GM19328 (cell line): ENCODE data around the gene LRP1.

Source experiments
- ATAC-seq: cut with Tn5 transposase; IDR thresholded peaks from one replicate; pipeline ENCODE4 v1.9.1; 2021; ENCODE audit warnings: mild to moderate bottlenecking, moderate library complexity; ENCODE audit not compliant: unreplicated experiment

The LRP1 gene

DNA sequence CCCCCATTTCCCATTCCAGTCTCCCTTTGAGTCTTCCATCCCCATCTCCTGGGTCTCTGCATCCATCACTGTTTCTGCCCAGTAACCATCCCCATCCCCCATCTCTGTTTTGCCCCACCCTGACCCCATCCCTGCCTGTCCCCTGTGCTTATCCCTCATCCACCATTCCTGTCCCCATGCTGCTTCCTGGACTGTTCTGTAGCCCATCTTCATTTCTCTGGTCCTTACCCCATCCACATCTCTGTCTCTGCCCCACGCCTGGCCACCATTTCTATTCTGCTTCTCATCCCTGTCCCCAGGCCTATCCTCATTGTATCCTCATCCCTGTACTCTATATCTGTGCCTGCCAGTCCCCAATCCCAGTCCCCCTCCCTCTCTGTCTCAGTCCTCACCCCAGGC lies 92.5 kb downstream of the LRP1 start:
- ATAC-seq = no peak

DNA sequence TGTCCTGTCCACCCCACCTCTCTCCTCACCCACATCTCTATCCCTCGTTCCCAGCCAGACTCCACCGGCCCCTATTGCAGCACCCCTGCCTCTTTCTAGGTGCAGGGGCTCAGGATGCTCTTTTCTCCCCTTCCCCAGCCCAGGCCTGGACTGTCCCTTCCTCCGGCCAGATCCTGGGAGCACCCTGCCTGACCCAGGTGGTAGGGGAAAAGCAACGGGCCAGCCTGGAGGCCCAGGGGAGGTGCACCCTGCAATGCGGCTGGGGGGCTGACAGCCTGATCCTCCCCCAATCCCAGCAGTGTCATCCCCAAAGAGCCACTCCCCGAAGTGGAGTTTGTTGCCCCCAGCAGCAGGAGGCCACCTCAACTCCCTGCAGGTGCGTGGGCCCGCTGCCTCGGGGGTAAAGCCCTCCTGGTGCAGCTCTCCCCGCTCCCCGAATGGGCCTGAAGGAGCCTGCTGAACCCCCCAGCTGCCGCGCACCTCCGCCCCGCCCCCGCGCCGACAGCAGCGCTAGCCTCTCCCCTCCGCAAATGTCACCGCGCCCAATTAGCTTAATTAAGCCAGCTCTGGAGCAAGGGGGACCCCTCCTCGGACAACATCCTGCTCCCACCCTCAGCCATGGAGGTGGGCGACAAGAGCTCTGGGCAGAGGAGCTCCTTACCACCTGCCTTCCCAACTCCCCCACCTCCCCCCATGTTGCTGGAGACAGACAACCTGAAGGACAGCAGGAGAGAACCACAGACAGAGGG lies 93.1 kb downstream of the LRP1 start:
- no peak for ATAC-seq

DNA sequence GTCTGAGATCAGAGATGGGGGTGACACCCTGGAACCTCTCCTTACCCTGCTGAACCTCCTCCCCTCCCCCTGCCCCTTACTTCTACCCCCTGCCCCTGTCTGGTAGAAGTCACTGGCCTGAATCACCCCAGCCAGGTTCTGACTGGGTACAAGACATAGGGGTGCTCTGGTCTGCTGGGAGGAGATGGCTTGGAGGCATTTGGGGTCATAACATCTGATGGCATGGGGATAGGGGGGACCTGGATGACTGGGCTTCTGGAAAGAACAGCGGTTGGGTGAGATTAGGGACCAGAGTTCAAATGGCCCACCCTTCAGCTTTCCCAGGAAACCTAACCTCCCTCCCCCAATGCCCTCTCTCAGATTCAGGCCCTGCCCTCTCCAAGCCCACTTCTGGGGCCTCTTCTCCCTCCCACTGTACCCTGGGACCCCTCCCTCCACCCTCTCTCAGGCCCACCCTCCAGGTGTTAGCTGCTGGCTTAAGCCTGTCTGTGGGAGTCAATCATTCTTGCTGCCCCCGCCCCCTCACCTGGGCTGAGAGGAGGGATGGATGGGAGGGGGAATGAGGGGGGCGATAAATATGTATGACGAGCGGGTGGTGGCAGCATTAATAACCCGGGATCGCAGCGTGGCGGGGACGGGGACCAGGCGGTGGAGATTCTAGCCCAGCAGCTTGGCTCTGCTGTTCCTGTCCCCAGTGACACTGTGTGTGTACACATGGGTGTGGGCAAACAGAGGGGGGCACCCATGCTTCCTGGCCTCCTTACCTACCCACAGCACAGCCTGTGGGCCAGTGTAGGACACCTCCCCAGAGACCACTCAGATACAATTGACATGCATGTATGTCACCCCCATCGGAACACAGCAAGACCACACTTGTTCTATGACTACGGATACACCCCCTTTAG lies 94.3 kb downstream of the LRP1 start:
- ATAC-seq = no peak

DNA sequence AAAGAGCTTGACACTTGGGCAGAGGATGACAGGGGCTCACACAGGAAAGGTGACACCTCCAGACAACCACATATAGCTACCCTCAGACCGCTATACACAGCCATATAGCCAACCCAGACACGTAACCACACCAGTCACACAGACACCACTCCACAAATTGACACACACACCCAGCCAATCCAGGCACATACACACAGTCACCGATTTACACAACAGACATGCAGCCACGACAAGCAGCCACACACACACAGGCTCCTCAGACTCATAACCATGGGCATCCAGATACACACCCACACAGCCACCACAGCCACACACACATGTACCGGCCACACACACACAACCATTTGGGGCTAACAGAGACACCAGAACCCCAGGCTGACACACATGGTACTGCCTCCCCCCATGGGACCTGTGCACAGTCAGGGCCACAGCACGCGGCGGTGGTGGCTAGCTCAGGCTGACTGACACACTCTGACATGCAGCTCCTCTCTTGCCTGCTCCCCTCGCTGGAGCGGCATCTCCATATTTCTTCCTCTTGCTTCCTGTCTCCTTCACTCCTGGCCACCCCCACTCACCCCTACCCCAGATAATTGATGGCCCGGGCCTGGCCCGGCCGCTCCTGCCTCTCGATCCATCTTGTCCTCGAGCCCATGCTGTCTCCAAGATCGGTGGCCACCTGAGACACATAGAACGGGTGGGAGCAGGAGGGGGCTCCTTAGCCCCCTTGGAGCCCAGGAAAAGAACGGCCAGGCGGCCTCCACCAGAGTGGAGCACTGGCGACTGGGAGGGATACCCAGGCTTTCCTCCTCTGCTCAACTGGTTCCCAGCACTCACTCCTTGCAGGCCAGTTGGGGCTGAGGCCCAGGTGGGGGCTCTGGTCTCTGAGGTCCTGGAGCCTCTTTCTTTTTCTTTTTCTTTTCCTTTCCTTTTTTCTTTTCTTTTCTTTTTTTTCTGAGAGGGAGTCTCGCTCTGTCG lies 95.2 kb downstream of the LRP1 start:
- ATAC-seq = no peak

DNA sequence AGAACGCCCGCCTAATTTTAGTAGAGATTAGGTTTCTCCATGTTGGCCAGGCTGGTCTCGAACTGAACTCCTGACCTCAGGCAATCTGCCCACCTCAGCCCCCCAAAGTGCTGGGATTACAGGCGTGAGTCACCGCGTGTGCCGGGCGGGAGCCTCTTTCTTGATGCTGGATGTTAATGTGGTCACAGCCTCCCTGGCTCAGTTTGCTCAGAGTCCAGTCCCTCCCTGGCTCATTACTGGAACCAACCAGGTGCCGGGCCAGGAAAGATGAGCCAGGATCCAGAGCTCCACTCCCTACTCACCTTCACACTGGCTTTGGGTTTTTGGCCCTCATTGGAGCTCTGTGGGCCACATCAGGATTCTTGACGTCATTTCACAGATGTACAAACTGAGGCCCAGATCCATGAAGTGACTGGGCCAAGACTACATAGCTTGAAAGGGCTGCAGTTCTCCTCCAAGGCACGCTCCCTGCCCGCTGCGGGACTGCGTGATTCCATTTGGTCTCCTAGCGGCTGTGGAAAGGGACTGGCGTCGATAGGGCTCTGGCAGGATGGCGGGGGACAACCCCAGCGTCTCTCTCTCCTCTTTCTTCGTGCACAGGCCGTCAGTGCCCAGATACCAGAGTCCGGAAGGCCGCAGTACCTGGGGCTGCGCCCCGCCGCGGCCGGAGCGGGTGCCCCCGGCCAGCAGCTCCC lies 96.1 kb downstream of the LRP1 start:
- no peak for ATAC-seq

DNA sequence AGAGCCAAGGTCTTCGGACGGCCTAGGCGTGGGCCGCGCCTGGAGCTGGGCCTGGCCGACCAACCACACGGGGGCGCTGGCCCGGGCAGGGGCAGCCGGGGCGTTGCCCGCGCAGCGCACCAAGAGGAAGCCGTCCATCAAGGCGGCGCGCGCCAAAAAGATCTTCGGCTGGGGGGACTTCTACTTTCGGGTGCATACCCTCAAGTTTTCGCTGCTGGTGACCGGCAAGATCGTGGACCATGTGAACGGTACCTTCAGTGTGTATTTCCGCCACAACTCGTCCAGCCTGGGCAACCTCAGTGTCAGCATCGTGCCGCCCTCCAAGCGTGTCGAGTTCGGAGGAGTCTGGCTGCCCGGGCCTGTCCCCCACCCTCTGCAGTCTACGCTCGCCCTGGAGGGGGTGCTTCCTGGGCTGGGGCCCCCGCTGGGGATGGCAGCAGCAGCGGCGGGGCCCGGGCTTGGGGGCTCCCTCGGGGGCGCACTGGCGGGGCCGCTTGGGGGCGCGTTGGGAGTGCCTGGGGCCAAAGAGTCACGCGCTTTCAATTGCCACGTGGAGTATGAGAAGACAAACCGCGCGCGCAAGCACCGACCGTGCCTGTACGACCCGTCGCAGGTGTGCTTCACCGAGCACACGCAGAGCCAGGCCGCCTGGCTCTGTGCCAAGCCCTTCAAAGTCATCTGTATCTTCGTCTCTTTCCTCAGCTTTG lies 96.8 kb downstream of the LRP1 start:
- no peak for ATAC-seq

DNA sequence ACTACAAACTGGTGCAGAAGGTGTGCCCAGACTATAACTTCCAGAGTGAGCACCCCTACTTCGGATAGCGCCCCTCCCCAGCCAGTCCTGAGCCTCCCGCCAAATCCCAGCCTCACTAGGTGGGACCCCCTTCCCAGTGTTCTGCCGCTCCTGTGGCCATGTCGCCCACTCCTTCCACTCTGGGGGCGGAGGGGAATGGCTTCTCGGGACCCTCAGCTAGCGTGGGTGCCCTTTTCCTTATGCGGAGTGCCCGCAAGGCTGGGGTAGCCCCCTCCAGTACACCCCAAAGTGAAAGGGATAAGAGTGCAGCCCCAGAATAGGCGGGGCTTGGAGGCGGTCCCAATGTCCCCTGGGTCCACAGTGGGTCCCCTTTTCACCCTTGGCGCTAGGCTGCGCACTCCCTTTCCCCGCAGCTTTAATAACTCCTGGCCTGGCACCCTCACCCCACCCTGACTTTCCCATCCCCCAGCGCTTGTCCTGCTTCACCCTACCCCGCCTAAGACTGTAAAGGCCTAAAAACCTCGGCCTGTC lies 97.5 kb downstream of the LRP1 start:
- ATAC-seq = no peak

DNA sequence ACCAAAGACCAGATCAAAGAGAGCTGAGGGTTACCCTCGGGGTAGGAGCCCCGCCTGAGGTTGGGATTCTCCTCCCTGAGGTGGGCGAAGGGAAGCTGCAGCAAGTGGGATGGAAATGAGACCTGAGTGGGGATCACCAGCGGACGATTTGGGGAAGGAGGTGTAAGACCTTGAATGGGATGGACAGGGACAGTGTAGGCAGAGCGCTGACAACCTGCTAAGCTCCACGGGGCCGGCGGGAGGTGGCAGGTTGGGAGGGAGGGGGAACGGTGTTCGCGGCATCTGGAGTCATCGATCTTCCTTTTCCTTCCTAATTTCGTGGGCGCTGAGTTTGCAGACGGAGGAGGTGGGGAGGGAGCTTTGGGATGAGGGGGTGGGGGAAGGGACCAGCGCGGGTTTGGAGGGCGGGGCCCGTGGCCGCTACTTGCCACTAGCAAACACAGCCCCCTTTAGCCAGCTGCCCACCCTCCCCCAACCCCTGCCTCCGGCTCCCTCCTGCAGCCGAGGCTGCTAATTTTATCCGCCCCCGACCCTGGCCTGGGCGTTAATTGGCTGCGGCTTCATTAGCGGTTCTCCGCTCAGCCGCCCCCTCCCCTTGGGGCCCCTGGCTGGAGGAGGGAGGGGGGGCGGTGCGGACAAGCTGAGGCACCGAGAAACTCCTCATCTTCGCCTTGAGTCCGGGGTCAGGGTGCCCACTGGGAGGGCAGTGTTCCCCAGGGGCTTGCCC lies 98.5 kb downstream of the LRP1 start:
- no peak for ATAC-seq

DNA sequence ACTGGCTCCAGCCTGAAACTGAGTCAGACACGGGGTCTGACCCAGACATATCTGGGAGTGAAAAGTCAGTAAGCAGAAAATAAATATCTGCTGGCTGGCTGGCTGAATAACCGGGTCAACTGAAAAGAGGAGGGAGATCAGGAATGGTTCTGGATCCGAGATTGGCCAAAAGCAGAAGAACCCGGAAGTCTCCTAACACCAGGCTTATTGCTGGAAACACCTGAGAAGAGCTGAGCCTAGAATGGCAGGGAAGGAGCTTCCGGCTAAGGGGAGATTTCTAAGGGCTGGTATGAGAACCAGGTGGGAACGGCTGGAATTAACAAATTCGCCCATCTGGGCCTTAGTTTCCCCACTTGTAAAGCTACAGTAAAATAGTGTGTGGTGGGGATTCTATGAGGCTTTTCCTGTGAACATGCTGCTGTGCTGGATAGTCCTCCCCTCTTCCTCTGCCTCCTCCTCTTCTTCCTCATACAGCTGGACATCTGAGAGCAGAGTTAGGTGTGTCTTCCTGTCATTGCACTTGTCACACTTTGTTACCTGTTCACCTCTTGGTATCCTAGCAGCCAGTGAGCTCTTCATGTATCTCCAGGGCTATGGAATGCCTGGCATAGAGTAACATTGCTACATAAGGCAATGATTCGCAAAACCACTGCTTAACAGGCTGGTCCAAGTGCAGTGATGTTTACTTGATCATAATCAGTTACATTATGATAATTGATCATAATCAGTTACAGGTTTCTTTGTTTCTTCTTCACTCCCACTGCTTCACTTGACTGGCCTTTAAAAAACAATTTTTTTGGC lies 99.2 kb downstream of the LRP1 start:
- no peak for ATAC-seq

DNA sequence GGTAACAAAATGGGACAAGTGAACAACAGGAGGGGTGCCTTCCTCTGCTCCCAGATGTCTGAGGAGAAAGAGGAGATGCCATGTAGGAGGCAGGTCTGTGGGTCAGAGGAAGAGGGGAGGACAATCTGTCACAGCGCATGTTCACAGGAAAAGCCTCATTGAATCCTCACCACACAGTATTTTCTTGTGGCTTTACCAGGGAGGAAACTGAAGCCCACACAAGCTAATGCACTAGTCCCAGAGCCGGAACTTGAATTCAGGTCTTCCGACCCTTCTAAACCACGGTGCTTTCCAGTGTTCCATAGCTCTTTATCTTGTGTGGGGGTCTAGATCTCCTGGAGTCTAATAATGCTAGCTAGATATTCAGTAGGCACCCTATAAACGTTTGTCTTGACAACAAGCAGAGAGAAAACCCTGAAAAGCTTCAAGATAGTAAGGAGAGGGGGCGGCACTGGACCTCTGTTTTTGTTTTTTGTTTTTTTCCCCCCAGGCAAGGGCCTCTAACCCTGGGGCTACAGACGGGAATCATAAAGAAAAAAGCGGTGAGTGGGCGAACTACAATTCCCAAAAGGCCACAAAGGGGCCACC lies 100.9 kb downstream of the LRP1 start:
- ATAC-seq = no peak

DNA sequence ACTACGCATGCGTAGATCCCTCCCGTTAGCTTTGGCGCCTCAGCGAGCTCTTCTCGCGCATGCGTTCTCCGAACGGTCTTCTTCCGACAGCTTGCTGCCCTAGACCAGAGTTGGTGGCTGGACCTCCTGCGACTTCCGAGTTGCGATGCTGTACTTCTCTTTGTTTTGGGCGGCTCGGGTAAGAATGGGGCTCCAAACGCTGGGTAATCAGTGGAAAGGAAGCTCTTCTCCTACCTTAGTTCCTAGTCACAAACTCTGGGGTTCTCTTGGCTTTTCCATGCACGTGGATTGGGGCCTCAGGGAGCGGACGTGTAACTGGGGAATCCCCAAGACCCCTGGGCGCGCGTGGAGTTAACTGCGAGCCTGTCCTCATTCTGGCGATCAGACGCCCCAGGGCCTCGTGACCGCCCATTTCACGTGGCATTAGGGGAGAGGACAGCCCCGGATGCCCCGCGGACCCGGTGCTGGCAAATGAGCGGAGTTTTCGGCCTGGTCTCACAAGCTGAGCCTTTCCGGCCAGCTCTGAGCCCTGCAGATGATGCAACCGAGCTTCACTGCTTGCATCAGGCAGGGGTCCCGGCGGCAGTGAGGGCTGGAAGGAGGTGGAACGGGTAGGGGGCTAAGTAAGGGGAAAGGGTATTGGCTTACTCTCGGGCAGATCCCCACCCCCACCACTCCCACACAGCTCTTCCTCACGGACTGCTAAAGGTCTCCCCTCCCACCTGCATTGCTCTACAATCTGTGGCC lies 101.5 kb downstream of the LRP1 start, which contains the start of gene SHMT2:
SHMT2 (plus strand) TSS at position 78 of the 747 bp plus-strand sequence; CDS start at position 146, 68 bp downstream.
- peak; percentile 55 for ATAC-seq

DNA sequence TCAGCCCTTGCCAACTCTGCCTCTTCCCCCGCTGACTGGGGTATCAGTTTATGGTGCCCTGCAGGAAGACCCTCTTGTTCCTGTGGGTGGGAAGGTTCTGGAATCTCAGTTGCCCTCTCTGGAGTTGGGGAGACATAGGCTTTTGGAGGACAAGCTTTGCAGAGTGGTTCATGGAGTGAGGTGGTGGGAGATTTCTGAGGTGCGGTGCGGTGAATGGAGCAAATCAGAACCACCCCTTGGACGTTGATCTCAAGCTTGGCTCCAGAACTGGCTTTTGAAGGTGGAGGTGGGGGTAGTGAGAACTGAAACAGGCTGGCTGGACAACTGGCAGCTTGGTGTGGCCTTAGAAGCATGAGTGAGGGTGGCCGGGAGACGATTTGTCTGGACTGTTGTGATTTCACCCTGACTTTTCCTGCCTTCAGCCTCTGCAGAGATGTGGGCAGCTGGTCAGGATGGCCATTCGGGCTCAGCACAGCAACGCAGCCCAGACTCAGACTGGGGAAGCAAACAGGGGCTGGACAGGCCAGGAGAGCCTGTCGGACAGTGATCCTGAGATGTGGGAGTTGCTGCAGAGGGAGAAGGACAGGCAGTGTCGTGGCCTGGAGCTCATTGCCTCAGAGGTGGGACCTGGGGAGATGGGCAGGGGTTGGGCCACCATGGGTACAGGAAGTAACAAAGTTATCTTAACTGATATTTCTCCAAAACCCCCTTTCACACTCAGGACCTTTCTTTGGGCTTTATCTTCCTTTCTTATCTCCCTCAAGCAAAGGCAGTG lies 102.3 kb downstream of the LRP1 start:
- ATAC-seq = no peak

DNA sequence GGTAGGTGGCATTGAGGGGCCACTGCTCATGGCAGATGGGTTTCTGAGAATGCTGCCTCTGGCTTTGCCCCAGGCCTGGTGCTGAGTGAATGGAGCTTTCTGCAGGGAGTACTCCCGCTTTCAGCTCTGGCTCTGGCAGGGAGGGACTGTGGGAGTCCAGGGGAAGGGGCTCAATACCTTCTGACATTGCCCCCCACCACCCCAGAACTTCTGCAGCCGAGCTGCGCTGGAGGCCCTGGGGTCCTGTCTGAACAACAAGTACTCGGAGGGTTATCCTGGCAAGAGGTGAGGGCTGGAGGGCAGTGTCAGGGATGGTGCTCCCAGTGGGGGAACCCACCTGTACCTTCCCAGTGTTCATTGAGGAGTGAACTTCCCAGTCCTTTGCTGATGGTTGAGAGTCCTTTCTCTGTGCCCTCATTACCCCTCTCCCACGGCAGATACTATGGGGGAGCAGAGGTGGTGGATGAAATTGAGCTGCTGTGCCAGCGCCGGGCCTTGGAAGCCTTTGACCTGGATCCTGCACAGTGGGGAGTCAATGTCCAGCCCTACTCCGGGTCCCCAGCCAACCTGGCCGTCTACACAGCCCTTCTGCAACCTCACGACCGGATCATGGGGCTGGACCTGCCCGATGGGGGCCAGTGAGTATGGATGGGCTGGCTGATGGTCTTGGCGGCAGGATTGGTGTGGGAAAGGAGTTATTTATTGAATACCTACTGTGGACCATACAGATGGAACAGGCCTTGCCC lies 103.2 kb downstream of the LRP1 start:
- ATAC-seq = no peak

DNA sequence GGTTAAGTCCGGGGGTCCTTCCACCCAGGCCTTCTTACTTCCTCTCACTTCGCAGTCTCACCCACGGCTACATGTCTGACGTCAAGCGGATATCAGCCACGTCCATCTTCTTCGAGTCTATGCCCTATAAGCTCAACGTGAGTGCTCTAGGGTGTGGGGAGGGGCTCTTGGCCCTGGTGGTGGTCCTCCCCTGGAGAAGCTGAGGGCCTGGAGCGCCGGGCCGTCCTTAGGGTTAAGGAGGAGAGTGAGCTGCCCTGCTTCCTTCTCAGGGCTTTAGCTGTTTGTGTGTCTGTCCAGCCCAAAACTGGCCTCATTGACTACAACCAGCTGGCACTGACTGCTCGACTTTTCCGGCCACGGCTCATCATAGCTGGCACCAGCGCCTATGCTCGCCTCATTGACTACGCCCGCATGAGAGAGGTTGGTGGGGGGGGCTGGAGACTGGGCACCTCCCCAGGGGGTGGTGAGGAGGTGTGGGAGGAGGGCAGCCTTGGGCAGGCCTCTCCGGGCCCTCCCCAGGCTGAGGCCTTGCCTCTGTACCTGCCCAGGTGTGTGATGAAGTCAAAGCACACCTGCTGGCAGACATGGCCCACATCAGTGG lies 104.0 kb downstream of the LRP1 start:
- ATAC-seq = no peak
